SK-N-SH (cell line): ENCODE data around the gene CCKAR. TPM values are rescaled to one million over a fixed set of nuclear protein-coding genes. Genes with fewer than 3 reads are reported as not detected.
A peak's percentile ranks its signal among the peaks of the same experiment; 100 is the strongest.

Source experiments
- CTCF ChIA-PET: fragments of 300-600, 350-600 bp; formaldehyde crosslinking; extraction: SDS; loops from one replicate; lab custom pipeline; 2021; lab: Yijun Ruan, JAX
- POLR2A ChIA-PET: fragments of 350-600 bp; sonication (Branson Sonifier 250); formaldehyde crosslinking; extraction: SDS; loops from one replicate; lab custom pipeline; 2020; ENCODE audit warnings: antibody characterized with exemption, inconsistent platforms; lab: Yijun Ruan, JAX
- DNase-seq: peaks from one replicate; pipeline ENCODE4 v3.0.0; 2012
- H2AFZ ChIP-seq: fragments of 200-600 bp; sonication (generic); 2 replicates; pipeline ENCODE4 v1.8.1; 2016; ENCODE audit warnings: antibody characterized with exemption, mild to moderate bottlenecking, low read depth
- H3F3A ChIP-seq: fragments of 200-600 bp; sonication (generic); replicated peaks from 2 replicates; pipeline ENCODE3; 2016; ENCODE audit warnings: antibody characterized with exemption, mild to moderate bottlenecking; ENCODE audit not compliant: insufficient read depth
- H3K27ac ChIP-seq, 2 experiments: fragments of 200-500 bp in 1 of 2; fragments of 200-600 bp in 1 of 2; sonication (Bioruptor generic) in 1 of 2; sonication (generic), shearing (Covaris generic) in 1 of 2; 2 replicates each; pipeline versions ENCODE4 v1.5.1 to v1.6.1; 2014 to 2016; ENCODE audit warnings: low read depth in 2 of 2, inconsistent platforms in 1 of 2, low read length in 1 of 2, mild to moderate bottlenecking in 1 of 2, mixed read lengths in 1 of 2
- H3K27me3 ChIP-seq: fragments of 200-600 bp; sonication (generic), shearing (Covaris generic); 2 replicates; pipeline ENCODE4 v1.6.1; 2016; ENCODE audit warnings: mixed run types; ENCODE audit not compliant: insufficient read depth
- H3K36me3 ChIP-seq, 2 experiments: fragments of 200-500 bp in 1 of 2; fragments of 200-600 bp in 1 of 2; sonication (Bioruptor generic) in 1 of 2; sonication (generic) in 1 of 2; replicated peaks in 1 of 2; 2 replicates each; pipeline versions ENCODE3 to v1.5.1; 2014 to 2016; ENCODE audit warnings: low read length in 1 of 2, mild to moderate bottlenecking in 1 of 2; ENCODE audit not compliant: insufficient read depth in 2 of 2, control insufficient read depth in 1 of 2
- H3K4me1 ChIP-seq, 2 experiments: fragments of 200-500 bp in 1 of 2; fragments of 200-600 bp in 1 of 2; sonication (Bioruptor generic) in 1 of 2; sonication (generic), shearing (Covaris generic) in 1 of 2; 2 replicates each; pipeline versions ENCODE4 v1.5.1 to v1.6.1; 2014 to 2016; ENCODE audit warnings: low read depth in 1 of 2, low read length in 1 of 2, mixed run types in 1 of 2; ENCODE audit not compliant: insufficient read depth in 2 of 2, control insufficient read depth in 1 of 2
- H3K4me2 ChIP-seq: fragments of 200-600 bp; sonication (generic), shearing (Covaris generic); 2 replicates; pipeline ENCODE4 v1.6.1; 2017; ENCODE audit warnings: mixed run types
- H3K4me3 ChIP-seq, 2 experiments: fragments of 200-500 bp in 1 of 2; fragments of 200-600 bp in 1 of 2; sonication (Bioruptor generic) in 1 of 2; sonication (generic), shearing (Covaris generic) in 1 of 2; 2 replicates each; pipeline versions ENCODE4 v1.5.1 to v1.8.1; 2014 to 2016; ENCODE audit warnings: low read depth in 2 of 2, inconsistent platforms in 1 of 2, low read length in 1 of 2, mild to moderate bottlenecking in 1 of 2, mixed read lengths in 1 of 2, moderate library complexity in 1 of 2
- H3K79me2 ChIP-seq: fragments of 200-600 bp; sonication (generic); 2 replicates; pipeline ENCODE4 v1.8.1; 2017; ENCODE audit warnings: mild to moderate bottlenecking; ENCODE audit not compliant: insufficient read depth
- H3K9ac ChIP-seq: fragments of 200-600 bp; sonication (generic); 2 replicates; pipeline ENCODE4 v1.6.1; 2017; ENCODE audit warnings: mixed run types
- H3K9me2 ChIP-seq: fragments of 200-600 bp; sonication (generic); 2 replicates; pipeline ENCODE4 v1.6.1; 2017; ENCODE audit warnings: mixed run types
- H3K9me3 ChIP-seq: fragments of 200-600 bp; sonication (generic); 2 replicates; pipeline ENCODE4 v1.6.1; 2017; ENCODE audit warnings: mixed run types, mild to moderate bottlenecking, moderate library complexity
- H4K20me1 ChIP-seq: fragments of 200-600 bp; sonication (generic); 2 replicates; pipeline ENCODE4 v1.6.1; 2017; ENCODE audit warnings: mild to moderate bottlenecking, mixed run types; ENCODE audit not compliant: insufficient read depth
- ELF1 ChIP-seq: IDR thresholded peaks from 2 replicates; pipeline ENCODE4 v1.4.0; 2012
- EP300 ChIP-seq, 2 experiments: IDR thresholded peaks; 2 replicates each; pipeline versions ENCODE4 v1.4.0 to v1.6.1; 2012; ENCODE audit warnings: borderline replicate concordance in 1 of 2, low read depth in 1 of 2, low read length in 1 of 2
- FOSL2 ChIP-seq: IDR thresholded peaks from 2 replicates; pipeline ENCODE4 v1.4.0; 2012; ENCODE audit warnings: low read depth, mild to moderate bottlenecking, moderate library complexity, borderline replicate concordance
- FOXM1 ChIP-seq: IDR thresholded peaks from 2 replicates; pipeline ENCODE4 v1.4.0; 2012; ENCODE audit warnings: low read depth, mild to moderate bottlenecking
- JUND ChIP-seq: IDR thresholded peaks from 2 replicates; pipeline ENCODE4 v1.4.0; 2012
- MEF2A ChIP-seq: IDR thresholded peaks from 2 replicates; pipeline ENCODE4 v1.4.0; 2012; ENCODE audit warnings: low read depth, borderline replicate concordance
- NRF1 ChIP-seq: IDR thresholded peaks from 2 replicates; pipeline ENCODE4 v1.6.1; 2012; ENCODE audit warnings: low read depth, mild to moderate bottlenecking, low read length
- RAD21 ChIP-seq: IDR thresholded peaks from 2 replicates; pipeline ENCODE4 v1.6.1; 2012; ENCODE audit warnings: mild to moderate bottlenecking, low read length
- RFX5 ChIP-seq: IDR thresholded peaks from 2 replicates; pipeline ENCODE4 v1.6.1; 2012; ENCODE audit warnings: mild to moderate bottlenecking, improper control_type of control experiment, low read length
- RXRA ChIP-seq: IDR thresholded peaks from 2 replicates; pipeline ENCODE4 v1.4.0; 2012; ENCODE audit warnings: low read depth, mild to moderate bottlenecking, borderline replicate concordance
- SIN3A ChIP-seq: IDR thresholded peaks from 2 replicates; pipeline ENCODE4 v1.6.1; 2012; ENCODE audit warnings: low read depth, mild to moderate bottlenecking, low read length, moderate library complexity, borderline replicate concordance
- SMC3 ChIP-seq: IDR thresholded peaks from 2 replicates; pipeline ENCODE4 v1.6.1; 2012; ENCODE audit warnings: low read depth, low read length, improper control_type of control experiment
- TCF12 ChIP-seq: IDR thresholded peaks from 2 replicates; pipeline ENCODE4 v1.4.0; 2012
- WGBS: methylation state at CpG from one replicate; pipeline ENCODE4 v1.1.6; 2017; ENCODE audit warnings: low lambda C conversion rate; 5-methylcytosine and 5-hydroxymethylcytosine counted together
- polyA plus RNA-seq, 3 experiments: library from polyadenylated mRNA; depleted of rRNA; stranded (reverse); fragments of >200 nt; gene quantifications; 2 replicates each; pipeline ENCODE4 v1.2.3, GENCODE V29; 2012
- TF ChIP-seq, protein P1 (sequence below): IDR thresholded peaks from 2 replicates; pipeline ENCODE4 v1.4.0; 2012; ENCODE audit warnings: low read depth
- TF ChIP-seq, protein P2 (sequence below): IDR thresholded peaks from 2 replicates; pipeline ENCODE4 v1.4.0; 2012; ENCODE audit warnings: low read depth, borderline replicate concordance
- TF ChIP-seq, protein P3 (sequence below): IDR thresholded peaks from 2 replicates; pipeline ENCODE4 v1.6.1; 2012; ENCODE audit warnings: mild to moderate bottlenecking, low read depth, low read length, moderate library complexity
- TF ChIP-seq, protein P4 (sequence below): fragments of 200-600 bp; sonication (generic); IDR thresholded peaks from 2 replicates; pipeline ENCODE4 v1.6.1; 2017; ENCODE audit warnings: antibody characterized with exemption, mild to moderate bottlenecking, moderate library complexity

CCKAR gene
- polyA plus RNA-seq, 1 of the 3 experiments (the other 2 are of a cell fraction) = not detected

GRCh38 chr4:26491449-26492170, 1.3 kb upstream of the CCKAR start:
- Histone ChIP-seq H3F3A (no peaks in the 10 kb centered on the region), H3K9ac (no peak overlapping the region), H3K27me3 (no peaks in the 10 kb centered on the region), H3K9me2 (no peaks in the 10 kb centered on the region), H3K36me3 (no peaks in the 10 kb centered on the region), H3K79me2 (no peaks in the 10 kb centered on the region), H3K4me1 (peaks cover 0 to 12% of the 10 kb centered on the region in 2 experiments; a peak in 1 of 4 replicates), H3K4me2 (no peak overlapping the region), H2AFZ (no peak overlapping the region), H4K20me1 (no peaks in the 10 kb centered on the region), H3K4me3 (no peak overlapping the region), H3K27ac (no peak overlapping the region), H3K9me3 (no peaks in the 10 kb centered on the region)
- TF ChIP-seq NRF1 = no peak
- TF ChIP-seq, protein P1, sequence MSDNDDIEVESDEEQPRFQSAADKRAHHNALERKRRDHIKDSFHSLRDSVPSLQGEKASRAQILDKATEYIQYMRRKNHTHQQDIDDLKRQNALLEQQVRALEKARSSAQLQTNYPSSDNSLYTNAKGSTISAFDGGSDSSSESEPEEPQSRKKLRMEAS = no peak
- TF ChIP-seq JUND = no peak
- 88% methylated on average over 6 of the region's 7 CpGs for WGBS
- POLR2A ChIA-PET = no interaction called here
- CTCF ChIA-PET = no interaction called here
- no peak for DNase-seq

- Histone ChIP-seq H3K4me1 (peaks cover 0 to 12% of the 10 kb centered on the region in 2 experiments; a peak in 1 of 4 replicates), H3K4me3 (no peak overlapping the region), H4K20me1 (no peaks in the 10 kb centered on the region), H3K36me3 (no peaks in the 10 kb centered on the region), H2AFZ (no peak overlapping the region), H3K9me3 (no peaks in the 10 kb centered on the region), H3K9me2 (no peaks in the 10 kb centered on the region), H3F3A (no peaks in the 10 kb centered on the region), H3K79me2 (no peaks in the 10 kb centered on the region), H3K27ac (peak overlapping the region in 1 of 2 experiments; percentile 24; a peak in 2 of 4 replicates), H3K9ac (no peak overlapping the region), H3K4me2 (no peak overlapping the region), H3K27me3 (no peaks in the 10 kb centered on the region)
- no peak for DNase-seq
- 64% methylated on average over 4 of the region's 4 CpGs for WGBS
- POLR2A ChIA-PET = no interaction called here
- CTCF ChIA-PET = no interaction called here
- no peak for TF ChIP-seq JUND
- no peak for TF ChIP-seq SIN3A
- no peak for TF ChIP-seq MEF2A
- TF ChIP-seq SMC3 = no peak
- no peak for TF ChIP-seq FOXM1
- TF ChIP-seq, protein P2, sequence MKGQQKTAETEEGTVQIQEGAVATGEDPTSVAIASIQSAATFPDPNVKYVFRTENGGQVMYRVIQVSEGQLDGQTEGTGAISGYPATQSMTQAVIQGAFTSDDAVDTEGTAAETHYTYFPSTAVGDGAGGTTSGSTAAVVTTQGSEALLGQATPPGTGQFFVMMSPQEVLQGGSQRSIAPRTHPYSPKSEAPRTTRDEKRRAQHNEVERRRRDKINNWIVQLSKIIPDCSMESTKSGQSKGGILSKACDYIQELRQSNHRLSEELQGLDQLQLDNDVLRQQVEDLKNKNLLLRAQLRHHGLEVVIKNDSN = no peak
- TF ChIP-seq RAD21 = no peak
- TF ChIP-seq RXRA = no peak
- TF ChIP-seq, protein P3, sequence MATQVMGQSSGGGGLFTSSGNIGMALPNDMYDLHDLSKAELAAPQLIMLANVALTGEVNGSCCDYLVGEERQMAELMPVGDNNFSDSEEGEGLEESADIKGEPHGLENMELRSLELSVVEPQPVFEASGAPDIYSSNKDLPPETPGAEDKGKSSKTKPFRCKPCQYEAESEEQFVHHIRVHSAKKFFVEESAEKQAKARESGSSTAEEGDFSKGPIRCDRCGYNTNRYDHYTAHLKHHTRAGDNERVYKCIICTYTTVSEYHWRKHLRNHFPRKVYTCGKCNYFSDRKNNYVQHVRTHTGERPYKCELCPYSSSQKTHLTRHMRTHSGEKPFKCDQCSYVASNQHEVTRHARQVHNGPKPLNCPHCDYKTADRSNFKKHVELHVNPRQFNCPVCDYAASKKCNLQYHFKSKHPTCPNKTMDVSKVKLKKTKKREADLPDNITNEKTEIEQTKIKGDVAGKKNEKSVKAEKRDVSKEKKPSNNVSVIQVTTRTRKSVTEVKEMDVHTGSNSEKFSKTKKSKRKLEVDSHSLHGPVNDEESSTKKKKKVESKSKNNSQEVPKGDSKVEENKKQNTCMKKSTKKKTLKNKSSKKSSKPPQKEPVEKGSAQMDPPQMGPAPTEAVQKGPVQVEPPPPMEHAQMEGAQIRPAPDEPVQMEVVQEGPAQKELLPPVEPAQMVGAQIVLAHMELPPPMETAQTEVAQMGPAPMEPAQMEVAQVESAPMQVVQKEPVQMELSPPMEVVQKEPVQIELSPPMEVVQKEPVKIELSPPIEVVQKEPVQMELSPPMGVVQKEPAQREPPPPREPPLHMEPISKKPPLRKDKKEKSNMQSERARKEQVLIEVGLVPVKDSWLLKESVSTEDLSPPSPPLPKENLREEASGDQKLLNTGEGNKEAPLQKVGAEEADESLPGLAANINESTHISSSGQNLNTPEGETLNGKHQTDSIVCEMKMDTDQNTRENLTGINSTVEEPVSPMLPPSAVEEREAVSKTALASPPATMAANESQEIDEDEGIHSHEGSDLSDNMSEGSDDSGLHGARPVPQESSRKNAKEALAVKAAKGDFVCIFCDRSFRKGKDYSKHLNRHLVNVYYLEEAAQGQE = no peak
- TF ChIP-seq, protein P4, sequence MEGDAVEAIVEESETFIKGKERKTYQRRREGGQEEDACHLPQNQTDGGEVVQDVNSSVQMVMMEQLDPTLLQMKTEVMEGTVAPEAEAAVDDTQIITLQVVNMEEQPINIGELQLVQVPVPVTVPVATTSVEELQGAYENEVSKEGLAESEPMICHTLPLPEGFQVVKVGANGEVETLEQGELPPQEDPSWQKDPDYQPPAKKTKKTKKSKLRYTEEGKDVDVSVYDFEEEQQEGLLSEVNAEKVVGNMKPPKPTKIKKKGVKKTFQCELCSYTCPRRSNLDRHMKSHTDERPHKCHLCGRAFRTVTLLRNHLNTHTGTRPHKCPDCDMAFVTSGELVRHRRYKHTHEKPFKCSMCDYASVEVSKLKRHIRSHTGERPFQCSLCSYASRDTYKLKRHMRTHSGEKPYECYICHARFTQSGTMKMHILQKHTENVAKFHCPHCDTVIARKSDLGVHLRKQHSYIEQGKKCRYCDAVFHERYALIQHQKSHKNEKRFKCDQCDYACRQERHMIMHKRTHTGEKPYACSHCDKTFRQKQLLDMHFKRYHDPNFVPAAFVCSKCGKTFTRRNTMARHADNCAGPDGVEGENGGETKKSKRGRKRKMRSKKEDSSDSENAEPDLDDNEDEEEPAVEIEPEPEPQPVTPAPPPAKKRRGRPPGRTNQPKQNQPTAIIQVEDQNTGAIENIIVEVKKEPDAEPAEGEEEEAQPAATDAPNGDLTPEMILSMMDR = no peak
- no peak for TF ChIP-seq RFX5
- TF ChIP-seq EP300 (IDR thresholded peaks at IDR 0.05; ENCODE audit: borderline replicate concordance in 1 of 2, low read depth in 1 of 2, low read length in 1 of 2) = no peak
- no peak for TF ChIP-seq ELF1
- no peak for TF ChIP-seq TCF12
- TF ChIP-seq FOSL2 = no peak
Measured at GRCh38 chr4:26490960-26491284, 638 bp upstream of the CCKAR start.
